HG03045 (cell line): Measurements from ENCODE around the gene MYPN.

ENCODE experiments used
- ATAC-seq: cut with Tn5 transposase; IDR thresholded peaks from one replicate; pipeline ENCODE4 v1.9.1; 2021; ENCODE audit warnings: mild to moderate bottlenecking, moderate library complexity; ENCODE audit not compliant: unreplicated experiment

MYPN gene

DNA sequence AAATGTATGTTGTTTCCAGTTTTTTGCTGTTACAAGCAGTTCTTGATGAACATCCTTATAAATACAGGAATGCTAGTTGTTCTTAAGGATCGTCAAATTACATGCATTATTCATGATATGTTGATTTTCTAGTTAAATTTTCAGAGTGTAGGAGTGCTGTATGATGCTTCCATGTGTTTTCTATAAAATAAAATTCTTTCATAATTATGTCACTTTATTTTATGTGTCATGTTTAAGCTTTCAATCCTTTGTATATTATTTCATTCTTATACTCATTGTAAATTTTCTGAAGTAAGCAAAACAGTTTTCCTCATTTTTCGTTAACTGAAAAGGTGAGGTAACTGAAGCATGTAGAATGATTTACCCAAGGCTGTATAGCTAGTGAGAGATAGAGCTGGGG lies 16.8 kb upstream of the MYPN start:
- ATAC-seq = no peak

- no peak for ATAC-seq
These were observed 14.1 kb upstream of the MYPN start for GRCh38 chr10:68095153-68095552.

GRCh38 chr10:68096913-68097516 lies 12.3 kb upstream of the MYPN start:
- ATAC-seq = no peak

DNA sequence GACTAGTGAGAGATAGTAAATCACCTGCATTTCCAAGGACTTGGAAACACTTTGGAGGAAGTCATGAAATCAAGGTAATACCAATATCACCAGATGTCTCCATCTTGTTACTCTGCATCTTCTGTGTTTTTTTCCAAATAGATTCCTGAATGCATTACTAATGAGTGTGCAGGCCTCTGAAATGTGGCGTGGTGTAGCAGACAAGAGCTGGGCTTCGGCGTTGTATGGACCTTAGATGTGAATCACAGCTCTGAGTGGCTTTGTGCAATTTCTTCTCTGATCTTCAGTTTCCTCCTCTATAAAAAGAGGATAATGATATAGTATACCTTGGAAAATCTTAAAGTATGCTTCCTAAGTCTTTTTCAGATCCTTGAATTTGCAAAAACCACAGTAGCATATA lies 9.6 kb upstream of the MYPN start:
- no peak for ATAC-seq

GRCh38 chr10:68101066-68101465 lies 8.2 kb upstream of the MYPN start:
- ATAC-seq = no peak

DNA sequence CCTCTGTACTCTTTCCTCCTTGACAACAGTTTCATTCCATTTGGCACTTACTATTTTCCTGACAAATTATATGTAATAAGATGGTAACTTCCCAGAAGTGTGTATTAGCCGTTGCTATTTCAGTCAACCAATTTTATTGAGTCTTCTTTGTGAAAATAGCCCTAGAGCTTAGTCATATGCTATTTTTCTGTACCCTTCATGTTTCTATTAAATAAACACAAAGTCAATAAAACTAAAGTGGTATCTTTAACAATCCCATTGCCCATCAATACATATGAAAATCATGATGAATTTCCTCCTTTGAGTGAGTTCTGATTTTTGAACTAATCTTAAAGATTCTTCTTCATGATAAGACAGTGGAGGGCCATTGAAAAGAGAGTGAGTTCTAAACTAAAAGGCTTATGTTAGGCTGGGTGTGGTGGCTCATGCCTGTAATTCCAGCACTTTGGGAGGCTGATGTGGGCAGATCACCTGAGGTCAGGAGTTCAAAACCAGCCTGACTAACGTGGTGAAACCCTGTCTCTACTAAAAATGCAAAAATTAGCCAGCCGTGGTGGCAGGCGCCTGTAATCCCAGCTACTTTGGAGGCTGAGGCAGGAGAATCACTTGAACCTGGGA lies 5.9 kb upstream of the MYPN start:
- ATAC-seq = no peak

- ATAC-seq = no peak
These were observed 5.4 kb upstream of the MYPN start for GRCh38 chr10:68103901-68104300.

DNA sequence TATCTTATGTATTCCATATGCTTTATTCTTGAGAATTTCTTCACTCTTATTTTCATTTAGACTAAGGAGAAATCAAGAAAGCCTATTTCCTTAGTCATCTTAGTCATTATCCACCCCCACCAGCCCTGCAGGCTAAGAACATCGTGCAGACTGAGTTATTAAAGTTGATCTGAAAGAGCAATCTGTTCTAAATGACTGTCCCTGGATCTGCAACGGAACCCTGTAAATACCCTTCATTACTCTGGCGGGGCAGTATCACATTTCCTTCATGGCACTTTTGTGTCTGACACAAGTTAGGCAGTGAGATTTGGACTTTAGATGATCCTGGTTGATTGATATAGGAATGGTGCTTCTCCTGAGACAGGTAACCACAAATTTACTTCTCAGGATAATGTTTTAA lies 3.5 kb upstream of the MYPN start:
- ATAC-seq = no peak

GRCh38 chr10:68106656-68107055 lies 2.6 kb upstream of the MYPN start:
- no peak for ATAC-seq

- no peak for ATAC-seq
These were observed 1.6 kb upstream of the MYPN start for GRCh38 chr10:68107651-68108050.

DNA sequence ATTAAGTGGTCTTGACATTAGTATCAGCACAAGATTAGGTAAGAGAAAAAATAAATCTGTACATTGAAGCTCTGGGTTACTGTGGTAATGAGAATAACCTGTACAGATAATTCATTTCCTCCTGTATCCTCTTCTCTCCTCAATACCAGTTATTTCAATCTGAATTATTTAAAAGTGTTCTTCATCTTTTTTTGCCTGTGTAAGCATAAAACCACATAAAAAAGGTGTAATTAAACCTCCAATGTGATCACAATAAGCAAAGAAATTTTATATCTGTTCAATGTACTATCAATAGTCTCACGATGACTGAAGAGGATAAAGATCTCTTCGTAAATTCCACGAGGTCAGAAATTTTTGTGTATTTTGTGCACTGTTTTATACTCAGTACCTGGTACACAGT lies 1.2 kb upstream of the MYPN start:
- ATAC-seq = no peak

DNA sequence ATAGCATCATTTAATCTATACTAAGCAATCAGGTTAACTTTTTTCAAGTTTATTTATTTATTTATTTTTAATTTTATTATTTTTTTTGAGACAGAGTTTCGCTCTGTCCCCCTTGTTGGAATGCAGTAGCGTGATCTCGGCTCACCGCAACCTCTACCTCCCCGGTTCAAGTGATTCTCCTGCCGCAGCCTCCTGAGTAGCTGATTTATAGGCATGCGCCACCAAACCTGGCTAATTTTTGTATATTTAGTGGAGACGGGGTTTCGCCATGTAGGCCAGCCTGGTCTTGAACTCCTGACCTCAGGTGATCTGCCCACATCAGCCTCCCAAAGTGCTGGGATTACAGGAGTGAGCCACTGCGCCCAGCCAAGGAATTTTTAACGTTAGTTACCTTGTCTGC lies 635 bp upstream of the MYPN start:
- no peak for ATAC-seq

DNA sequence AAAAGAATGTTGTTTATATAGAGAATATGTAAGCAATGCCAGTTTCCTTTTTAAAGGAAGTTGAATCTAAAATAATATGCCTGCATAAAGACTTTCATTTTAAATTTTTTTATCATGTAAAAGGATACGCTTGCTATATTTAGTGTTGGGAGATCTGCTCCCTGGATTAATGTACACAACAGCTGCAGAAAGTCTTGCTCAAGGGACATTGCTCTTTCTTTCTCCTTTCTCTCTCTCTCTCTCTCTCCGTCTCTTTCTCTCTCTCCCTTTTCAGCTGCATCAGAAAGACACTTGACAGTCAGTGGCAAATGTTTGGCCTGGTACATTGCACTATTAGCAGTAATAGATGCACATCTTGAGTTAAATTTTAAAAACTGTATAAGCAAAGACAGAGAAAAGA lies 739 bp downstream of the MYPN start:
- ATAC-seq = no peak

- no peak for ATAC-seq
These were observed 2.3 kb downstream of the MYPN start for GRCh38 chr10:68111584-68111983.

DNA sequence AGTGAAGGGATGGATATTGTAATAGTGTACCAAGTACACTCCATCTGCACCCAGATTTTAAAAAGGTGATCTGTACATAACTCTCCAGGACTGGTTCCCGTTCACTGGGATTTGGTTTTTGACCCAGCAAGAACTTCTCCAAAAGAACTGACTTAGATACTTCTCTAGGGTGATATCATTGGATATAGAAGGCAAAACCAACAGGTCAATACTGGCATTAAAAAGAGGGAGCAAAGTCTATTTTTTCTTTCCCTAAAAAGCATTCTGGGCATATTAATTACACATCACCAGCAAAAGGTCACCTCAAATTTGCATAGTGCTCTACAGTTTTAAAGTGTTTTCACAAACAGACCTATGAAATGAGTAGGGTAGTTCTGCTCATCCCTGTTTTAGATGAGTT lies 3.5 kb downstream of the MYPN start:
- no peak for ATAC-seq

- ATAC-seq = no peak
These were observed 9.4 kb downstream of the MYPN start for GRCh38 chr10:68118657-68119056.

DNA sequence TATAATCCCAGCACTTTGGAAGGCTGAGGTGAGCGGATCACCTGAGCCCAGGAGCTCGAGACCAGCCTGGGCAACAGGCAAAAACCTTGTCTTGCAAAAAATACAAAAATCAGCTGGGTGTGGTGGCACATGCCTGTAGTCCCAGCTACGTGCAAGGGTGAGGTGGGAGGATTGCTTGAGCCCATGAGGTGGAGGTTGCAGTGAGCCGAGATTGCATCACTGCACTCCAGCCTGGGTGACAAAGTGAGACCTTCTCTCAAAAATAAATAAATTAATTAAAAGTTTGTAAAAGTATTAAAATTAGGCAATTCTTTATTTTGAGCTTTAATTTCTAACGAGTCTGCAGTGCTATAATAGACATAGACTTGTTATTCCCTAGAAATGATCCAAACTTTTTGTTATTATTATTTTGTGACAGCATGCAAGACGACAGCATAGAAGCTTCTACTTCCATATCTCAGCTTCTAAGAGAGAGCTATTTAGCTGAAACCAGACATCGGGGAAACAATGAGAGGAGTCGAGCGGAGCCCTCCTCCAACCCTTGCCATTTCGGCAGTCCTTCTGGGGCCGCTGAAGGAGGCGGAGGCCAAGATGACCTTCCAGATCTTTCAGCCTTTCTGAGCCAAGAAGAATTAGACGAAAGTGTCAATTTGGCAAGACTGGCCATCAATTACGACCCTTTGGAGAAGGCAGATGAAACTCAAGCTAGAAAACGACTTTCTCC lies 11.9 kb downstream of the MYPN start:
- ATAC-seq = no peak

DNA sequence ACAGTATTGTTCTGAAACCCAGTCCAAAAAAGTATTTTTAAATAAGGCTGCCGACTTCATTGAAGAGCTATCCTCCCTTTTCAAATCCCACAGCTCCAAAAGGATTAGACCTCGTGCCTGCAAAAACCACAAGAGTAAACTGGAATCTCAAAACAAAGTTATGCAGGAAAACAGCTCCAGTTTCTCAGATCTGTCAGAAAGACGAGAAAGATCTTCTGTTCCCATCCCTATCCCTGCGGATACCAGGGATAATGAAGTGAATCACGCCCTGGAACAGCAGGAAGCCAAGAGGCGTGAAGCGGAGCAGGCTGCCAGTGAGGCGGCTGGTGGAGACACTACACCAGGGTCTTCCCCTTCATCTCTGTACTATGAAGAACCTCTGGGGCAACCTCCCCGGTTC lies 12.6 kb downstream of the MYPN start:
- no peak for ATAC-seq

GRCh38 chr10:68124718-68125117 lies 15.4 kb downstream of the MYPN start:
- no peak for ATAC-seq

GRCh38 chr10:68125772-68126171 lies 16.5 kb downstream of the MYPN start:
- ATAC-seq = no peak

- ATAC-seq = no peak
These were observed 18.7 kb downstream of the MYPN start for GRCh38 chr10:68128015-68128414.

GRCh38 chr10:68132391-68132790 lies 23.1 kb downstream of the MYPN start:
- ATAC-seq = no peak

DNA sequence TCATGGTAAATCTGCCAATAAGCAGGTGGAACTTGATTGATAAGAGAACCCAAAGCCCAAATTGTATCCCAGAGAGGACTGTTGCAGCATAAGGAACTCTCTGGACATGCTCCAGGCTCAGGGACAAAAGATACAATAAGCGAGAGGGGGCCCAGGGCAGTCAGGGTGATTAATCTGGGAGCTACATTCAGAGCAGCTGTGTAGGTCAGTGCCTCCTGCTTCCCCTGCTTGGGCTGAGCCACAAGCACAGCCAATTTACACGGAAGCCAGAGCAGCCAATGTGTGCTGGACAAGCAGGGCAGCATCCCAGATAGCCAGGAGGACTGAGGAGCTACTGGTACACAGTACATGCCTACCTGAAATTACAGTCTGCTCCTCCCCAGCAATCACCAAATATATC lies 24.2 kb downstream of the MYPN start:
- no peak for ATAC-seq
